A549 (cell line): ENCODE data around the gene ALS2. TPM values are rescaled to one million over a fixed set of nuclear protein-coding genes. Genes with fewer than 3 reads are reported as not detected.

Experiments used
- ATAC-seq, 2 experiments: fragments of 200-7000 bp in 1 of 2; fragments of >200 bp in 1 of 2; cut with Nextera tagmentation in 1 of 2; cut with Tn5 transposase in 1 of 2; 3 replicates each; pipeline versions ENCODE4 v1.8.0 to v1.9.1; 2018 to 2020; ENCODE audit warnings: mild to moderate bottlenecking in 1 of 2, moderate library complexity in 1 of 2
- CTCF ChIA-PET: fragments of 300-600 bp; sonication (Branson Sonifier 250); formaldehyde crosslinking; extraction: SDS; loops from one replicate; lab custom pipeline; 2021; ENCODE audit warnings: antibody characterized with exemption, inconsistent platforms; lab: Yijun Ruan, JAX
- POLR2A ChIA-PET: fragments of 350-600 bp; formaldehyde crosslinking; extraction: SDS; loops from one replicate; lab custom pipeline; 2021; ENCODE audit warnings: antibody characterized with exemption, inconsistent platforms; lab: Yijun Ruan, JAX
- DNase-seq, 2 experiments: peaks; one replicate each; pipeline versions ENCODE4 v3.0.0 to v3.0.0-alpha.2; 2011 to 2016; ENCODE audit warnings: low read depth in 1 of 2, low spot score in 1 of 2
- FAIRE-seq: peaks from 2 replicates; lab custom pipeline; 2011; peaks lifted over from hg19 to GRCh38; lab: Jason Lieb, UNC
- H3K27ac ChIP-seq, 2 experiments: fragments of >200 bp; sonication (Bioruptor Twin); formaldehyde crosslinking; 3 replicates each; pipeline ENCODE4 v1.5.1; 2016 to 2017
- H3K4me1 ChIP-seq: fragments of >200 bp; sonication (Bioruptor Twin); formaldehyde crosslinking; 3 replicates; pipeline ENCODE4 v1.6.1; 2016
- H3K4me2 ChIP-seq: fragments of >200 bp; sonication (Bioruptor Twin); formaldehyde crosslinking; 3 replicates; pipeline ENCODE4 v1.6.1; 2016
- H3K4me3 ChIP-seq: fragments of >200 bp; sonication (Bioruptor Twin); formaldehyde crosslinking; 3 replicates; pipeline ENCODE4 v1.5.1; 2016
- H3K9me3 ChIP-seq: fragments of >200 bp; sonication (Bioruptor Twin); formaldehyde crosslinking; 3 replicates; pipeline ENCODE4 v1.6.1; 2016
- ATOH8 ChIP-seq: fragments of 250-450 bp; sonication (Bioruptor Pico); IDR thresholded peaks from 2 replicates; pipeline ENCODE4 v1.5.0; 2020; ENCODE audit warnings: low read depth, mild to moderate bottlenecking, moderate library complexity
- CBX8 ChIP-seq: fragments of 200-600 bp; sonication (generic); IDR thresholded peaks from 2 replicates; pipeline ENCODE4 v1.6.1; 2016
- E2F6 ChIP-seq: IDR thresholded peaks from 2 replicates; pipeline ENCODE4 v1.6.1; 2012; ENCODE audit warnings: low read depth, borderline replicate concordance
- EHF ChIP-seq: fragments of 250-450 bp; sonication (Bioruptor Pico); IDR thresholded peaks from 2 replicates; pipeline ENCODE4 v1.5.0; 2020; ENCODE audit warnings: mild to moderate bottlenecking
- ESRRA ChIP-seq: fragments of 150-350 bp; IDR thresholded peaks from 2 replicates; pipeline ENCODE4 v1.6.1; 2014; ENCODE audit warnings: mild to moderate bottlenecking, low read length, borderline replicate concordance
- FOSB ChIP-seq: fragments of 250-450 bp; sonication (Bioruptor Pico); IDR thresholded peaks from 2 replicates; pipeline ENCODE4 v1.5.0; 2020; ENCODE audit warnings: mild to moderate bottlenecking, moderate library complexity
- FOXS1 ChIP-seq: fragments of 250-450 bp; sonication (Bioruptor Pico); IDR thresholded peaks from 2 replicates; pipeline ENCODE4 v1.5.0; 2020; ENCODE audit warnings: mild to moderate bottlenecking, moderate library complexity
- HES2 ChIP-seq: fragments of >200 bp; sonication (Bioruptor Twin); formaldehyde crosslinking; IDR thresholded peaks from 2 replicates; pipeline ENCODE4 v1.6.1; 2016
- HMGXB4 ChIP-seq: fragments of 250-450 bp; sonication (Bioruptor Pico); IDR thresholded peaks from 2 replicates; pipeline ENCODE4 v1.5.0; 2021; ENCODE audit warnings: mild to moderate bottlenecking, moderate library complexity, borderline replicate concordance
- HOXA7 ChIP-seq: fragments of 250-450 bp; sonication (Bioruptor Pico); IDR thresholded peaks from 2 replicates; pipeline ENCODE4 v1.5.0; 2020; ENCODE audit warnings: mild to moderate bottlenecking, moderate library complexity
- JUN ChIP-seq, 2 experiments: fragments of >200 bp; sonication (Bioruptor Twin); formaldehyde crosslinking; IDR thresholded peaks; 2 replicates in 1 of 2; 3 replicates in 1 of 2; pipeline ENCODE4 v1.6.1; 2016 to 2017
- JUNB ChIP-seq: fragments of >200 bp; sonication (Bioruptor Twin); formaldehyde crosslinking; IDR thresholded peaks from 2 replicates; pipeline ENCODE4 v1.6.1; 2016
- KDM1A ChIP-seq: fragments of 200-600 bp; sonication (generic); IDR thresholded peaks from 2 replicates; pipeline ENCODE4 v1.6.1; 2016; ENCODE audit warnings: low read depth, mild to moderate bottlenecking
- MAFK ChIP-seq: fragments of 450-650 bp; IDR thresholded peaks from 2 replicates; pipeline ENCODE4 v1.6.1; 2014; ENCODE audit not compliant: partially characterized antibody
- MAZ ChIP-seq: fragments of 150-350 bp; IDR thresholded peaks from 2 replicates; pipeline ENCODE4 v1.6.1; 2014; ENCODE audit warnings: antibody characterized with exemption, low read depth, low read length, borderline replicate concordance
- MYC ChIP-seq: IDR thresholded peaks from 2 replicates; pipeline ENCODE4 v1.6.1; 2012; ENCODE audit warnings: mild to moderate bottlenecking, inconsistent platforms, low read length, improper control_type of control experiment, borderline replicate concordance
- NFE2L2 ChIP-seq: fragments of 150-350 bp; conservative IDR thresholded peaks from 2 replicates; pipeline ENCODE4 v1.6.1; 2014; ENCODE audit warnings: low read length
- NR3C1 ChIP-seq: fragments of >200 bp; sonication (Bioruptor Twin); formaldehyde crosslinking; IDR thresholded peaks from 3 replicates; pipeline ENCODE4 v1.6.1; 2017
- PBX3 ChIP-seq: IDR thresholded peaks from 2 replicates; pipeline ENCODE4 v1.6.1; 2012
- RAD21 ChIP-seq, 2 experiments: fragments of >200 bp in 1 of 2; sonication (Bioruptor Twin) in 1 of 2; formaldehyde crosslinking in 1 of 2; IDR thresholded peaks in 1 of 2; conservative IDR thresholded peaks in 1 of 2; 2 replicates in 1 of 2; 3 replicates in 1 of 2; pipeline ENCODE4 v1.6.1; 2012 to 2018; ENCODE audit warnings: inconsistent platforms in 1 of 2
- RCOR1 ChIP-seq: fragments of 150-350 bp; IDR thresholded peaks from 2 replicates; pipeline ENCODE4 v1.6.1; 2014; ENCODE audit warnings: antibody characterized with exemption, low read length, low read depth
- REST ChIP-seq: fragments of 200-600 bp; sonication (generic); IDR thresholded peaks from 2 replicates; pipeline ENCODE4 v1.6.1; 2016; ENCODE audit warnings: antibody characterized with exemption, mild to moderate bottlenecking, moderate library complexity
- RNF2 ChIP-seq: fragments of 200-600 bp; sonication (generic); IDR thresholded peaks from 2 replicates; pipeline ENCODE4 v1.6.1; 2016; ENCODE audit warnings: low read depth, mild to moderate bottlenecking, antibody characterized with exemption, moderate library complexity, borderline replicate concordance
- SMC3 ChIP-seq: fragments of >200 bp; sonication (Bioruptor Twin); formaldehyde crosslinking; IDR thresholded peaks from 3 replicates; pipeline ENCODE4 v1.6.1; 2018; ENCODE audit warnings: inconsistent platforms
- SREBF2 ChIP-seq: fragments of 450-650 bp; IDR thresholded peaks from 2 replicates; pipeline ENCODE4 v1.6.1; 2014; ENCODE audit warnings: mild to moderate bottlenecking, moderate library complexity
- TFCP2L1 ChIP-seq: fragments of 250-450 bp; sonication (Bioruptor Pico); IDR thresholded peaks from 2 replicates; pipeline ENCODE4 v1.5.0; 2021; ENCODE audit warnings: mild to moderate bottlenecking
- TP53 ChIP-seq: fragments of 250-450 bp; sonication (Bioruptor Pico); IDR thresholded peaks from 2 replicates; pipeline ENCODE4 v1.5.0; 2021; ENCODE audit warnings: mild to moderate bottlenecking, moderate library complexity
- ZFP36 ChIP-seq: fragments of 450-650 bp; IDR thresholded peaks from 2 replicates; pipeline ENCODE4 v1.6.1; 2014; ENCODE audit warnings: borderline replicate concordance; ENCODE audit not compliant: partially characterized antibody
- WGBS: methylation state at CpG from one replicate; pipeline ENCODE4 v1.1.6; 2017; ENCODE audit errors: missing lambda C conversion rate; 5-methylcytosine and 5-hydroxymethylcytosine counted together
- polyA plus RNA-seq, 4 experiments: library from polyadenylated mRNA; depleted of rRNA in 3 of 4; stranded (reverse); fragments of >200 nt; fragmentation: RNase III in 1 of 4; extraction: RNeasy Plus Mini Kit Qiagen cat#74134 plus additional on column Dnase treatment in 1 of 4; gene quantifications; 2 replicates in 3 of 4; 3 replicates in 1 of 4; pipeline ENCODE4 v1.2.3, GENCODE V29; 2011 to 2017

ALS2 gene
- polyA plus RNA-seq, 2 of the 4 experiments (the other 2 are of a cell fraction) = 18.1 to 23.3 TPM

GRCh38 chr2:201707142-201707541, 73.6 kb downstream of the ALS2 start:
- no peak for FAIRE-seq
- POLR2A ChIA-PET = no interaction called here
- 95% methylated on average over 1 of the region's 1 CpG for WGBS
- TF ChIP-seq MAZ = no peak
- no peak for TF ChIP-seq KDM1A
- no peak for TF ChIP-seq SMC3
- no peak for TF ChIP-seq MAFK
- TF ChIP-seq HMGXB4 (CRISPR knock-in tag) = no peak
- no peak for TF ChIP-seq HOXA7
- TF ChIP-seq CBX8 = no peak
- no peak for TF ChIP-seq JUNB
- no peak for TF ChIP-seq RNF2
- no peak for TF ChIP-seq TP53 (CRISPR knock-in tag)
- no peak for TF ChIP-seq EHF
- TF ChIP-seq ATOH8 = no peak
- TF ChIP-seq JUN (IDR thresholded peaks at IDR 0.05) = no peak
- TF ChIP-seq NR3C1 = no peak
- no peak for TF ChIP-seq FOXS1 (CRISPR knock-in tag)
- no peak for TF ChIP-seq RCOR1
- Histone ChIP-seq H3K4me2 (no peak overlapping the region), H3K9me3 (no peaks in the 10 kb centered on the region), H3K27ac (no peak overlapping the region), H3K4me3 (no peak overlapping the region), H3K4me1 (no peaks in the 10 kb centered on the region)
- DNase-seq = no peak
- ATAC-seq = no peak
- CTCF ChIA-PET = interaction anchor here (0.6 to 1.3 kb wide), 3 partner anchors 17 to 55 kb away, joined by 3 to 4 read pairs (median 3); no protein-coding TSS in a partner anchor

- no peak overlapping the region for H3K27ac ChIP-seq
- WGBS = 92% methylated on average over 5 of the region's 5 CpGs
- DNase-seq = no peak
- H3K9me3 ChIP-seq = no peaks in the 10 kb centered on the region
- no peak for FAIRE-seq
- POLR2A ChIA-PET = no interaction called here
- CTCF ChIA-PET = no interaction called here
- no peak overlapping the region for H3K4me3 ChIP-seq
- no peak overlapping the region for H3K4me2 ChIP-seq
- TF ChIP-seq REST (no peak), HES2 (no peak), PBX3 (no peak), NFE2L2 (no peak), FOXS1 (CRISPR knock-in tag) (no peak), RNF2 (no peak), HMGXB4 (CRISPR knock-in tag) (no peak), E2F6 (no peak), RAD21 (conservative IDR thresholded peaks at IDR 0.05 in 1 of 2, IDR thresholded peaks at IDR 0.05 in 1 of 2) (no peak), SREBF2 (no peak), MYC (no peak), MAFK (no peak), ZFP36 (no peak), ESRRA (no peak), CBX8 (no peak), TFCP2L1 (CRISPR knock-in tag) (no peak), MAZ (no peak), FOSB (CRISPR knock-in tag) (no peak)
- no peaks in the 10 kb centered on the region for H3K4me1 ChIP-seq
- no peak for ATAC-seq
Observed at GRCh38 chr2:201704536-201704935, 76.2 kb downstream of the ALS2 start.
